ENCODE data around the gene MTA3.

DNA sequence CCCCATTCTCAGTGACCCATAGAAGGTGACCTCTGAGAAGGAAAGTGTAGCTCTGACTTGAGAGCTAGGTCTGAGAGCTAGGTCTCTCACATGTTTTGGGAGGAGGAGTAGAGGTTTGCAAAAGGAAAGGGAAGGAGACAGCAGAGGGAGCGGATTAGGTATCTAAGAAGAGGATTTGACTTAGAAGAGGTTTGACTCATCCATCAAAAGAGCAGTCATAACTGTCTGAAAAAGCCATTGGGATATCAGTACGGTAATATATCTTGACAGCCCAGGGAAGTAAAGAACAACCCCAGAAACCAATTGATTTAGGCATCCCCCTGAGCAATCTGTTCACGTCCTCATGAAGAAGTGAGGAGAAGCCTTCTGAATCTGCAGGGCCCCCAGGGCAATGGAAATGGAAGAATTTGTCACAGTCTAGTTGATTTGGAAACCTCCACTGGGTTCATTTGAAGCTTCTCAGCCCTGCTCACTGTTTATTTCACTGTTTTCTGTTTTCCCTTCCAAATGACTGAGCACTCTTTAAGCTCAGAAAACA is 176.2 kb downstream of the MTA3 start:
- TF ChIP-seq, protein P1, sequence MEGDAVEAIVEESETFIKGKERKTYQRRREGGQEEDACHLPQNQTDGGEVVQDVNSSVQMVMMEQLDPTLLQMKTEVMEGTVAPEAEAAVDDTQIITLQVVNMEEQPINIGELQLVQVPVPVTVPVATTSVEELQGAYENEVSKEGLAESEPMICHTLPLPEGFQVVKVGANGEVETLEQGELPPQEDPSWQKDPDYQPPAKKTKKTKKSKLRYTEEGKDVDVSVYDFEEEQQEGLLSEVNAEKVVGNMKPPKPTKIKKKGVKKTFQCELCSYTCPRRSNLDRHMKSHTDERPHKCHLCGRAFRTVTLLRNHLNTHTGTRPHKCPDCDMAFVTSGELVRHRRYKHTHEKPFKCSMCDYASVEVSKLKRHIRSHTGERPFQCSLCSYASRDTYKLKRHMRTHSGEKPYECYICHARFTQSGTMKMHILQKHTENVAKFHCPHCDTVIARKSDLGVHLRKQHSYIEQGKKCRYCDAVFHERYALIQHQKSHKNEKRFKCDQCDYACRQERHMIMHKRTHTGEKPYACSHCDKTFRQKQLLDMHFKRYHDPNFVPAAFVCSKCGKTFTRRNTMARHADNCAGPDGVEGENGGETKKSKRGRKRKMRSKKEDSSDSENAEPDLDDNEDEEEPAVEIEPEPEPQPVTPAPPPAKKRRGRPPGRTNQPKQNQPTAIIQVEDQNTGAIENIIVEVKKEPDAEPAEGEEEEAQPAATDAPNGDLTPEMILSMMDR (IDR thresholded peaks at IDR 0.05; ENCODE audit: poor library complexity, severe bottlenecking), result no peak
- TF ChIP-seq POLR2AphosphoS5 (IDR thresholded peaks at IDR 0.05), result no peak
- TF ChIP-seq, protein P2, sequence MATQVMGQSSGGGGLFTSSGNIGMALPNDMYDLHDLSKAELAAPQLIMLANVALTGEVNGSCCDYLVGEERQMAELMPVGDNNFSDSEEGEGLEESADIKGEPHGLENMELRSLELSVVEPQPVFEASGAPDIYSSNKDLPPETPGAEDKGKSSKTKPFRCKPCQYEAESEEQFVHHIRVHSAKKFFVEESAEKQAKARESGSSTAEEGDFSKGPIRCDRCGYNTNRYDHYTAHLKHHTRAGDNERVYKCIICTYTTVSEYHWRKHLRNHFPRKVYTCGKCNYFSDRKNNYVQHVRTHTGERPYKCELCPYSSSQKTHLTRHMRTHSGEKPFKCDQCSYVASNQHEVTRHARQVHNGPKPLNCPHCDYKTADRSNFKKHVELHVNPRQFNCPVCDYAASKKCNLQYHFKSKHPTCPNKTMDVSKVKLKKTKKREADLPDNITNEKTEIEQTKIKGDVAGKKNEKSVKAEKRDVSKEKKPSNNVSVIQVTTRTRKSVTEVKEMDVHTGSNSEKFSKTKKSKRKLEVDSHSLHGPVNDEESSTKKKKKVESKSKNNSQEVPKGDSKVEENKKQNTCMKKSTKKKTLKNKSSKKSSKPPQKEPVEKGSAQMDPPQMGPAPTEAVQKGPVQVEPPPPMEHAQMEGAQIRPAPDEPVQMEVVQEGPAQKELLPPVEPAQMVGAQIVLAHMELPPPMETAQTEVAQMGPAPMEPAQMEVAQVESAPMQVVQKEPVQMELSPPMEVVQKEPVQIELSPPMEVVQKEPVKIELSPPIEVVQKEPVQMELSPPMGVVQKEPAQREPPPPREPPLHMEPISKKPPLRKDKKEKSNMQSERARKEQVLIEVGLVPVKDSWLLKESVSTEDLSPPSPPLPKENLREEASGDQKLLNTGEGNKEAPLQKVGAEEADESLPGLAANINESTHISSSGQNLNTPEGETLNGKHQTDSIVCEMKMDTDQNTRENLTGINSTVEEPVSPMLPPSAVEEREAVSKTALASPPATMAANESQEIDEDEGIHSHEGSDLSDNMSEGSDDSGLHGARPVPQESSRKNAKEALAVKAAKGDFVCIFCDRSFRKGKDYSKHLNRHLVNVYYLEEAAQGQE (IDR thresholded peaks at IDR 0.05; ENCODE audit: borderline replicate concordance), result no peak
- TF ChIP-seq MXI1 (conservative IDR thresholded peaks at IDR 0.05; ENCODE audit: poor library complexity, severe bottlenecking), result no peak
- no peak for TF ChIP-seq EZH2 (IDR thresholded peaks at IDR 0.05; ENCODE audit: borderline replicate concordance, insufficient read depth, low read length, poor library complexity, severe bottlenecking)
- no peak for TF ChIP-seq TAF1 (IDR thresholded peaks at IDR 0.05; ENCODE audit: low read depth)
- TF ChIP-seq EP300 (conservative IDR thresholded peaks at IDR 0.05; ENCODE audit: poor library complexity, severe bottlenecking), result no peak
- no peak for TF ChIP-seq SMC3 (conservative IDR thresholded peaks at IDR 0.05; ENCODE audit: poor library complexity)

Data from neural cell (in vitro differentiated cells).